H1 (cell line): ENCODE measurements around the gene TOP3A. TPM values are rescaled to one million over a fixed set of nuclear protein-coding genes. Genes with fewer than 3 reads are reported as not detected.

Experiments
- CTCF ChIA-PET: fragments of 300-600 bp; sonication (Branson Sonifier 250); formaldehyde crosslinking; loops from one replicate; lab custom pipeline; 2021; ENCODE audit not compliant: partially characterized antibody; lab: Charles Lee
- POLR2A ChIA-PET: fragments of 300-600 bp; sonication (Branson Sonifier 250); formaldehyde crosslinking; loops from one replicate; lab custom pipeline; 2021; ENCODE audit warnings: inconsistent platforms; ENCODE audit not compliant: partially characterized antibody; lab: Charles Lee
- DNase-seq, 2 experiments: peaks; one replicate each; pipeline versions ENCODE4 v3.0.0 to v3.0.0-alpha.2; 2010 to 2022; ENCODE audit warnings: low spot score in 2 of 2, low read depth in 1 of 2, mixed read lengths in 1 of 2
- FAIRE-seq: peaks from 2 replicates; lab custom pipeline; 2011; peaks lifted over from hg19 to GRCh38; lab: Jason Lieb, UNC
- H2AFZ ChIP-seq: 2 replicates; pipeline ENCODE4 v1.8.1; 2012; ENCODE audit warnings: low read length, inconsistent platforms
- H2AK5ac ChIP-seq: 2 replicates; pipeline ENCODE4 v1.6.1; 2013; ENCODE audit warnings: low read depth, low read length
- H2BK120ac ChIP-seq: replicated peaks from 2 replicates; pipeline ENCODE3; 2013; ENCODE audit warnings: low read depth, low read length, inconsistent platforms
- H2BK12ac ChIP-seq: 2 replicates; pipeline ENCODE4 v1.6.1; 2013; ENCODE audit warnings: low read depth, low read length
- H2BK15ac ChIP-seq: 2 replicates; pipeline ENCODE4 v1.6.1; 2013; ENCODE audit warnings: low read length
- H2BK20ac ChIP-seq: 2 replicates; pipeline ENCODE4 v1.6.1; 2013; ENCODE audit warnings: low read length
- H2BK5ac ChIP-seq: 2 replicates; pipeline ENCODE4 v1.6.1; 2013; ENCODE audit warnings: low read depth, low read length
- H3K14ac ChIP-seq: 2 replicates; pipeline ENCODE4 v1.6.1; 2013; ENCODE audit warnings: inconsistent platforms; ENCODE audit not compliant: insufficient read length
- H3K18ac ChIP-seq: 2 replicates; pipeline ENCODE4 v1.6.1; 2013; ENCODE audit warnings: low read length; ENCODE audit errors: extremely low read depth
- H3K23ac ChIP-seq: 2 replicates; pipeline ENCODE4 v1.6.1; 2013; ENCODE audit warnings: inconsistent platforms; ENCODE audit not compliant: insufficient read length
- H3K23me2 ChIP-seq: 2 replicates; pipeline ENCODE4 v1.6.1; 2013; ENCODE audit warnings: low read depth, low read length
- H3K27ac ChIP-seq: 2 replicates; pipeline ENCODE4 v1.6.1; 2011; ENCODE audit warnings: low read depth, low read length, inconsistent platforms
- H3K27me3 ChIP-seq, 4 experiments: replicated peaks in 1 of 4; 1 replicate in 1 of 4; 2 replicates in 3 of 4; pipeline versions ENCODE4 v1.6.1 to v1.8.1; 2011 to 2013; ENCODE audit warnings: low read length in 3 of 4, mild to moderate bottlenecking in 3 of 4, inconsistent platforms in 2 of 4, mixed read lengths in 2 of 4, moderate library complexity in 1 of 4; ENCODE audit not compliant: control insufficient read depth in 3 of 4, insufficient read depth in 3 of 4; ENCODE audit errors: extremely low read depth in 1 of 4
- H3K36me3 ChIP-seq, 4 experiments: 2 replicates each; pipeline versions ENCODE4 v1.6.1 to v1.8.1; 2011 to 2013; ENCODE audit warnings: mild to moderate bottlenecking in 4 of 4, low read length in 3 of 4, moderate library complexity in 2 of 4, control low read depth in 1 of 4, inconsistent platforms in 1 of 4; ENCODE audit not compliant: insufficient read depth in 4 of 4, control insufficient read depth in 2 of 4
- H3K4ac ChIP-seq: replicated peaks from 2 replicates; pipeline ENCODE3; 2013; ENCODE audit warnings: low read length, low read depth, mixed read lengths, inconsistent platforms; ENCODE audit not compliant: insufficient read length
- H3K4me1 ChIP-seq, 4 experiments: replicated peaks in 1 of 4; 1 replicate in 1 of 4; 2 replicates in 3 of 4; pipeline versions ENCODE4 v1.6.1 to v1.8.1; 2011 to 2013; ENCODE audit warnings: low read length in 3 of 4, inconsistent platforms in 2 of 4, mixed read lengths in 1 of 4; ENCODE audit not compliant: insufficient read depth in 4 of 4, control insufficient read depth in 3 of 4
- H3K4me2 ChIP-seq, 2 experiments: 2 replicates each; pipeline versions ENCODE4 v1.6.1 to v1.8.1; 2011 to 2013; ENCODE audit warnings: low read depth in 2 of 2, low read length in 2 of 2, control low read depth in 1 of 2, inconsistent platforms in 1 of 2, mild to moderate bottlenecking in 1 of 2; ENCODE audit not compliant: insufficient read depth in 1 of 2
- H3K4me3 ChIP-seq, 4 experiments: fragments of 200-600, 300-600 bp in 1 of 4; sonication (generic), shearing (Covaris generic), sonication (Bioruptor Twin) in 1 of 4; 2 replicates each; pipeline versions ENCODE4 v1.5.1 to v1.8.1; 2011 to 2016; ENCODE audit warnings: low read length in 4 of 4, low read depth in 3 of 4, control low read depth in 2 of 4, inconsistent platforms in 2 of 4, mild to moderate bottlenecking in 2 of 4, mixed read lengths in 1 of 4, moderate library complexity in 1 of 4; ENCODE audit not compliant: insufficient read depth in 2 of 4; ENCODE audit errors: extremely low read depth in 1 of 4
- H3K56ac ChIP-seq: replicated peaks from 2 replicates; pipeline ENCODE3; 2013; ENCODE audit warnings: low read depth, mild to moderate bottlenecking, mixed read lengths, low read length, inconsistent platforms; ENCODE audit not compliant: insufficient read length
- H3K79me1 ChIP-seq: 2 replicates; pipeline ENCODE4 v1.6.1; 2013; ENCODE audit warnings: low read depth, low read length, control low read depth
- H3K79me2 ChIP-seq, 2 experiments: 2 replicates each; pipeline versions ENCODE4 v1.6.1 to v1.8.1; 2012 to 2013; ENCODE audit warnings: low read length in 2 of 2, mild to moderate bottlenecking in 2 of 2, inconsistent platforms in 1 of 2; ENCODE audit not compliant: insufficient read depth in 2 of 2, control insufficient read depth in 1 of 2
- H3K9ac ChIP-seq, 4 experiments: replicated peaks in 1 of 4; 1 replicate in 1 of 4; 2 replicates in 3 of 4; pipeline versions ENCODE4 v1.6.1 to v1.8.1; 2011 to 2013; ENCODE audit warnings: low read depth in 3 of 4, low read length in 3 of 4, control low read depth in 2 of 4, mild to moderate bottlenecking in 2 of 4, moderate library complexity in 2 of 4, inconsistent platforms in 1 of 4; ENCODE audit errors: extremely low read depth in 1 of 4
- H3K9me3 ChIP-seq, 2 experiments: 2 replicates each; pipeline versions ENCODE4 v1.6.1 to v1.8.1; 2012 to 2013; ENCODE audit warnings: mild to moderate bottlenecking in 2 of 2, moderate library complexity in 2 of 2, control low read depth in 1 of 2, inconsistent platforms in 1 of 2, low read depth in 1 of 2, low read length in 1 of 2, mixed read lengths in 1 of 2; ENCODE audit not compliant: insufficient read depth in 2 of 2
- H4K20me1 ChIP-seq, 2 experiments: replicated peaks in 1 of 2; 2 replicates each; pipeline versions ENCODE3 to v1.8.1; 2011 to 2013; ENCODE audit warnings: inconsistent platforms in 2 of 2, low read length in 2 of 2, mild to moderate bottlenecking in 1 of 2; ENCODE audit not compliant: insufficient read depth in 2 of 2, control insufficient read depth in 1 of 2
- H4K5ac ChIP-seq: 2 replicates; pipeline ENCODE4 v1.6.1; 2013; ENCODE audit warnings: low read length, low read depth, mixed read lengths, inconsistent platforms; ENCODE audit not compliant: insufficient read length
- H4K8ac ChIP-seq: 2 replicates; pipeline ENCODE4 v1.8.0; 2013; ENCODE audit warnings: mild to moderate bottlenecking, moderate library complexity, low read length, inconsistent platforms; ENCODE audit not compliant: insufficient read depth; ENCODE audit errors: extremely low read depth
- H4K91ac ChIP-seq: replicated peaks from 2 replicates; pipeline ENCODE3; 2013; ENCODE audit warnings: low read length, mixed read lengths, inconsistent platforms; ENCODE audit not compliant: insufficient read length
- CHD2 ChIP-seq: IDR thresholded peaks from 2 replicates; pipeline ENCODE4 v1.6.1; 2012; ENCODE audit warnings: low read length, improper control_type of control experiment
- EGR1 ChIP-seq: IDR thresholded peaks from 2 replicates; pipeline ENCODE4 v1.6.1; 2011; ENCODE audit warnings: low read depth, low read length, borderline replicate concordance
- SIRT6 ChIP-seq: IDR thresholded peaks from one replicate; pipeline ENCODE4 v1.7.1; 2012; ENCODE audit warnings: low read length, inconsistent platforms
- WGBS, 2 experiments: shearing (Covaris generic) in 1 of 2; methylation state at CpG; one replicate each; pipeline versions ENCODE4 v1.1.6 to v1.1.7; 2013 to 2015; ENCODE audit warnings: low lambda C conversion rate in 2 of 2, mixed read lengths in 2 of 2, inconsistent platforms in 1 of 2, low coverage in 1 of 2, missing lambda C conversion rate in 1 of 2; ENCODE audit not compliant: insufficient replicate concordance in 2 of 2, insufficient coverage in 1 of 2, insufficient read length in 1 of 2; ENCODE audit errors: extremely low coverage in 1 of 2, missing lambda C conversion rate in 1 of 2; 5-methylcytosine and 5-hydroxymethylcytosine counted together
- polyA plus RNA-seq, 7 experiments: library from polyadenylated mRNA; depleted of rRNA in 3 of 7; stranded (reverse) in 5 of 7; unstranded in 2 of 7; fragments of >200 nt in 5 of 7; fragments of 200-250 nt in 2 of 7; gene quantifications; 1 replicate in 5 of 7; 2 replicates in 1 of 7; 4 replicates in 1 of 7; pipeline versions ENCODE4 v1.2.1 to v1.2.3, GENCODE V29; 2011 to 2013; ENCODE audit warnings: missing spikeins in 2 of 7, mixed read lengths in 2 of 7
- total RNA-seq: library from RNA; stranded (reverse); fragmentation: NEBNext Ultra II Directional; extraction: Animal tissue kit (Norgen Biotek cat#: 25700); gene quantifications from 2 replicates; pipeline ENCODE4 v1.2.1, GENCODE V29; 2021

TOP3A gene
- total and polyA plus RNA-seq, 2 of the 8 experiments (the other 6 are each of a cell fraction or from before 2014, with no cell fraction given), result 23.4 to 54.3 TPM

GRCh38 chr17:18256776-18257175, 58.0 kb downstream of the TOP3A start:
- Histone ChIP-seq H3K23me2 (peaks cover 14% of the 10 kb centered on the region), H2AFZ (no peak overlapping the region), H3K79me1 (peaks cover 14% of the 10 kb centered on the region), H3K56ac (no peak overlapping the region), H4K20me1 (peaks cover 3 to 10% of the 10 kb centered on the region in 2 experiments), H2BK5ac (no peak overlapping the region), H2BK12ac (0 out of 2 replicates have a peak overlapping the region, but pooled peaks have one; percentile 14), H2BK20ac (no peak overlapping the region), H3K4ac (no peak overlapping the region), H3K4me3 (peak overlapping the region in 3 of 4 experiments; percentile 90 to 94 (median 93); a peak in 6 of 8 replicates), H3K4me1 (peaks cover 4 to 34% (median 20%) of the 10 kb centered on the region in 4 experiments), H3K79me2 (peaks cover 0 to 18% of the 10 kb centered on the region in 2 experiments; a peak in 1 of 4 replicates), H4K8ac (no peak overlapping the region), H3K4me2 (peak overlapping the region; percentile 84 to 96), H3K9ac (no peak overlapping the region; a peak in 2 of 7 replicates), H3K36me3 (peaks cover 20 to 39% (median 33%) of the 10 kb centered on the region in 4 experiments), H2BK120ac (no peak overlapping the region), H3K27ac (peak overlapping the region; percentile 53; the same call in 1 of the 2 replicates), H3K9me3 (no peaks in the 10 kb centered on the region), H4K5ac (no peak overlapping the region), H3K23ac (no peak overlapping the region), H3K27me3 (no peaks in the 10 kb centered on the region), H2AK5ac (0 out of 2 replicates have a peak overlapping the region, but pooled peaks have one; percentile 65), H2BK15ac (no peak overlapping the region), H4K91ac (no peak overlapping the region), H3K18ac (peak overlapping the region; percentile 32; the same call in 1 of the 2 replicates), H3K14ac (no peak overlapping the region)
- 91% methylated on average over 7 of the region's 7 CpGs; no CpG with 5 or more reads in 1 of the 2 experiments for WGBS, 2 experiments
- ChIA-PET CTCF (interaction anchor here (0.7 to 3.9 kb wide), 6 partner anchors 9 to 64 kb away, joined by 3 to 18 read pairs (median 5); no protein-coding TSS in a partner anchor), POLR2A (interaction anchor here (1.0 to 11.5 kb wide), 9 partner anchors 12 to 58 kb away, joined by 3 to 171 read pairs (median 5); partner anchors contain the start of genes LLGL1 and TOP3A)
- no peak for DNase-seq
- no peak for FAIRE-seq
- TF ChIP-seq CHD2 (no peak), EGR1 (no peak), SIRT6 (no peak)
